Stimulated activated naive CD8-positive, alpha-beta T cell treated with anti-CD3 and anti-CD28 coated beads, Interleukin-15, Interleukin-2, amounts not matched to agents 100 U/mL and 50 U/mL, for 24 hours (primary cell): ENCODE measurements around the gene APOA4.
"Not testable (repeated sequence)": the region's sequence is repeated elsewhere in the genome, so short reads cannot be mapped to it uniquely, and the experiment has no call there.

Source experiments
- ATAC-seq: fragments of 150-1000 bp; cut with Tn5 transposase; one replicate; pipeline ENCODE4 v1.10.0; 2021
- DNase-seq: peaks from one replicate; pipeline ENCODE4 v3.0.0; 2021

Gene APOA4

GRCh38 chr11:116849060-116849459 is 26.0 kb upstream of the APOA4 start:
- ATAC-seq (no peak), DNase-seq (no peak)

GRCh38 chr11:116847612-116848011 is 24.5 kb upstream of the APOA4 start:
- ATAC-seq = no peak
- no peak for DNase-seq

- ATAC-seq = no peak
- no peak for DNase-seq
Measured at GRCh38 chr11:116844722-116845121, 21.6 kb upstream of the APOA4 start.

GRCh38 chr11:116843661-116844060 is 20.6 kb upstream of the APOA4 start:
- no peak for ATAC-seq
- no peak for DNase-seq

- no peak for ATAC-seq
- DNase-seq = no peak
Measured at GRCh38 chr11:116842909-116843308, 19.8 kb upstream of the APOA4 start.

GRCh38 chr11:116842117-116842516 is 19.0 kb upstream of the APOA4 start:
- ATAC-seq (no peak), DNase-seq (no peak)

- ATAC-seq (no peak), DNase-seq (no peak)
Measured at GRCh38 chr11:116840746-116841296, 17.7 kb upstream of the APOA4 start.

- no peak for ATAC-seq
- no peak for DNase-seq
Measured at GRCh38 chr11:116840224-116840745, 17.2 kb upstream of the APOA4 start.

- ATAC-seq (no peak), DNase-seq (no peak)
Measured at GRCh38 chr11:116838321-116839084, 15.4 kb upstream of the APOA4 start.

- ATAC-seq (no peak), DNase-seq (no peak)
Measured at GRCh38 chr11:116837231-116838091, 14.4 kb upstream of the APOA4 start, which contains the start of gene APOA1. Gene APOA1 (minus strand): TSS chr11:116837622. CDS start chr11:116837387, 235 bp downstream.

GRCh38 chr11:116836632-116836991 is 13.5 kb upstream of the APOA4 start:
- ATAC-seq = no peak
- DNase-seq = no peak

GRCh38 chr11:116835791-116836631 is 12.9 kb upstream of the APOA4 start:
- DNase-seq (peak; percentile 83), ATAC-seq (peak; percentile 90)

- no peak for ATAC-seq
- DNase-seq = no peak
Measured at GRCh38 chr11:116835042-116835772, 12.1 kb upstream of the APOA4 start.

- ATAC-seq, DNase-seq: not testable (repeated sequence)
Measured at GRCh38 chr11:116834535-116835041, 11.5 kb upstream of the APOA4 start.

- no peak for DNase-seq
- no peak for ATAC-seq
Measured at GRCh38 chr11:116833816-116834534, 10.9 kb upstream of the APOA4 start.

- no peak for DNase-seq
- no peak for ATAC-seq
Measured at GRCh38 chr11:116833491-116833815, 10.3 kb upstream of the APOA4 start.

GRCh38 chr11:116832350-116833290 is 9.5 kb upstream of the APOA4 start:
- ATAC-seq (no peak), DNase-seq (no peak)

- no peak for DNase-seq
Measured at GRCh38 chr11:116831790-116832349, 8.8 kb upstream of the APOA4 start.

More at GRCh38 chr11:116831790-116832349, 8.8 kb upstream of the APOA4 start:
- ATAC-seq = no peak
